AG09319 (cell line): Measurements from ENCODE around the gene SULT4A1.

Source experiments
- DNase-seq: peaks from one replicate; pipeline ENCODE4 v3.0.0-alpha.2; 2010; ENCODE audit warnings: low read depth; ENCODE audit errors: extremely low read depth
- CTCF ChIP-seq: IDR thresholded peaks from 2 replicates; pipeline ENCODE4 v1.5.1; 2011; ENCODE audit warnings: low read depth, mild to moderate bottlenecking, inconsistent platforms, low read length, moderate library complexity

Gene SULT4A1

DNA sequence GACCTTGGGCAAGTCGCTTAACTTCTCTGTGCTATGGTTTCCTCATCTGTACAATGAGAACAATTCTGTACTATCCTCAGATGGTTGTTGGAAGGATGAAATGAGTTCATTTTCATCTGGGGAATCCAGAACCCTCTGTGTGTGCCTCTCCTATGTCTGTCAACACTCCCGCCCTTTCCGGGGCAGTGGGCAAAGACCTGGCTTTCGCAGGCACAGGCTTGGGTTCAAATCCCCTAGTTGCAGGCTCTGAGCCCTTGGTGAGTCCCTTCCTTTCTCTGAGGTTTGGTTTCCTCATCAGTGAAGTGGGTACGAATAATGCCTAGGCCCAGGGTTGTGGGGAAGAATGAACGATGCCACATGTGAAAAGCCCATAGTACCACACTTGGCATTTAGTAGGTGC, 23.5 kb upstream of the SULT4A1 start:
- TF ChIP-seq CTCF, result no peak
- DNase-seq, result no peak

GRCh38 chr22:43885319-43885671, 23.0 kb upstream of the SULT4A1 start:
- no peak for TF ChIP-seq CTCF
- DNase-seq, result no peak

GRCh38 chr22:43884600-43885318, 22.4 kb upstream of the SULT4A1 start:
- peak; percentile 88 for TF ChIP-seq CTCF
- DNase-seq, result peak; percentile 3

- TF ChIP-seq CTCF, result no peak
- DNase-seq, result no peak
These were observed 21.6 kb upstream of the SULT4A1 start for GRCh38 chr22:43883719-43884415.

DNA sequence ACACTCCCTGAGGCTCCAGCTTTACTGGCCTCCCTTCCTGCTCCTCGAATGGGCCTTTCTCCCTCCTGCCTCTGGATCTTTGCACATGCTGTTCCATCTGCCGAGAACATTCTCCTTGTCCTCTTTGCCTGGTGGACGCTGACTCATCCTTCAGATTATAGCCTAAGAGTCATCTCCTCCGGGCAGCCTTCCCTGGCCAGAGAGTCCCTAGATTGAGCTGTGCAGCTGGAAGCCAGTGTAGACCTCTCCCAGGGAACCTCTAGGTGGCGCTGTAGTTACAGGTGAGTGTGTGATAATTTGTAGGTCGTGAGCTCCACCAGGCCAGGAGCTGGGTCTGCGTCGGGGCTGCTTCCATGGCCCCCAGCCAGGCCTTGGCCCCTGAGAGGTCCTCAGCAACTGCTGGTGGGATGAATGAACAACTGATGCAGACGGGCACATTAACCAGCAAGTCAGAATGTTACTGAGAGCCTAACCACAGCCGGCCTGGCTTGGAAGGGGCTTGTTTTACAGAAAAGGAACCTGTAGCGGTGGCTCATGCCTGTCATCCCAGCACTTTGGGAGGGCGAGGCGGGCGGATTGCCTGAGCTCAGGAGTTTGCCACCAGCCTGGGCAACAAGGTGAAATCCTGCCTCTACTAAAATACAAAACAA, 20.8 kb upstream of the SULT4A1 start:
- DNase-seq, result peak; percentile 3

DNA sequence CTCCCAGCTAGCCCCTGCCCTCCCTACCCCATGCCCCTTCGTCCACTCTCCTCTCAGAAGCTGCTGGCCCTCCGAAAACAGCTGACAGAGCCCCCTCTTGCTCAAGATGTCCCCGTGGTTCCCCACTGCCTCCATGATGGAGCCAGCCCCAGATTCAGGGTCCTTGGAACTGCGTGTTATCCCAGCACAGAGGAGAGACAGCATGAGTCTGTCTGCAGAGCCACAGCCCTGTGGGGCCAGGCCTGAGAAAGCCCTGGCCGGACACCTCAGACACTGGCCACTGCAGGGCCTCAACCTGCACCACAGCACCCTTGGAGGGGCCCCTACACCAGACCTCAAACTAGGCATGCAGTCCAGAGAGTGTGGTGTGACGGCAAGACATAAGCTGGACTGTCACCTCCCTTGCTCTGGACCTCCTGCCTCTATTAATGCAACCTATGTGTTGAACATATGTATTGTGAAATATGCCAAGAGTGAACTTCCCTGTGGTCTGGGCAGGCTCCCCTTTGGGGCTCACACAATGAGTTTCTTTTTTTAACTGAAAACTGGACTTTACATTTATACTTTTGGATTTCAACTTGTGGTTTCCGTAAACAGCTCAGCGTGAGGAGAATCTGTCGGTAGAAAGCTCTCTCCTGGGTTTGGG, 19.9 kb upstream of the SULT4A1 start:
- no peak for TF ChIP-seq CTCF
- DNase-seq, result no peak

More for the DNA sequence above, 20.8 kb upstream of the SULT4A1 start:
- TF ChIP-seq CTCF, result peak; percentile 43
